ENCODE results near the gene TSEN54. TPM values are rescaled to one million over a fixed set of nuclear protein-coding genes. Genes with fewer than 3 reads are reported as not detected.

The TSEN54 gene
- total RNA-seq, 1 experiment from 2014 or later: 44.5 TPM

- no peak overlapping the region for H3K27ac ChIP-seq (ENCODE audit: insufficient read length, low read depth, low read length)
- no peak overlapping the region for H3K4me3 Mint-ChIP-seq
- no peak overlapping the region for H2BK12ac ChIP-seq (ENCODE audit: insufficient read length, low read depth, low read length)
- no CpG with 5 or more reads among the region's 5 CpGs for WGBS (ENCODE audit: extremely low coverage, insufficient read length, low lambda C conversion rate)
- H4K5ac ChIP-seq (ENCODE audit: insufficient read length, low read depth, low read length): no peak overlapping the region
- no peak for DNase-seq
- no peak overlapping the region for H3K14ac ChIP-seq (ENCODE audit: insufficient read depth, low read length)
- no peak overlapping the region for H2AFZ ChIP-seq (ENCODE audit: low read length)
- H3K23ac ChIP-seq (ENCODE audit: insufficient read length, low read depth, low read length): no peak overlapping the region
- H3K79me2 ChIP-seq (ENCODE audit: insufficient read depth, low read length): no peaks in the 10 kb centered on the region; the same call in 1 of the 2 replicates
- H4K91ac ChIP-seq (ENCODE audit: insufficient read length, low read depth, low read length): no peak overlapping the region
- H3K27me3 Mint-ChIP-seq (ENCODE audit: low read depth): no peaks in the 10 kb centered on the region
- H2AK5ac ChIP-seq (ENCODE audit: insufficient read length, low read length): no peak overlapping the region
- H3K27ac Mint-ChIP-seq: no peak overlapping the region
- no peaks in the 10 kb centered on the region for H3K23me2 ChIP-seq (ENCODE audit: insufficient read length, low read depth, low read length, poor library complexity, severe bottlenecking)
- no peaks in the 10 kb centered on the region for H3K79me1 ChIP-seq (ENCODE audit: insufficient read depth, low read depth, low read length, poor library complexity, severe bottlenecking)
- TF ChIP-seq CTCF (conservative IDR thresholded peaks at IDR 0.05): no peak
- no peaks in the 10 kb centered on the region for H4K20me1 ChIP-seq (ENCODE audit: control insufficient read depth, insufficient read depth, insufficient read length)
- no peaks in the 10 kb centered on the region for H3K9me3 Mint-ChIP-seq
- H4K8ac ChIP-seq (replicated peaks; ENCODE audit: insufficient read length, low read depth, low read length): no peak overlapping the region
- no peak overlapping the region for H2BK15ac ChIP-seq (ENCODE audit: low read depth, low read length)
- peaks cover 1 to 7% of the 10 kb centered on the region in 2 experiments; a peak in 3 of 4 replicates for H3K4me1 Mint-ChIP-seq
- H3K9ac ChIP-seq (ENCODE audit: extremely low read depth, insufficient read length, low read length): no peak overlapping the region
- no peaks in the 10 kb centered on the region for H3K4me1 ChIP-seq (ENCODE audit: insufficient read depth, low read length)
- no peak overlapping the region for H3K4ac ChIP-seq (ENCODE audit: low read depth, low read length)
- no peaks in the 10 kb centered on the region for H3K9me3 ChIP-seq (ENCODE audit: control insufficient read depth, low read depth, low read length)
- peaks cover 4 to 48% (median 35%) of the 10 kb centered on the region in 3 experiments; a peak in 6 of 7 replicates for H3K36me3 Mint-ChIP-seq (ENCODE audit: insufficient read depth in 1 of 3, low read depth in 3 of 3)
- no peak overlapping the region for H2BK5ac ChIP-seq (ENCODE audit: insufficient read length, low read length)
- H3K4me2 ChIP-seq (ENCODE audit: insufficient read depth, insufficient read length, low read length): no peak overlapping the region
- H2BK120ac ChIP-seq (ENCODE audit: low read depth, low read length, poor library complexity, severe bottlenecking): no peak overlapping the region
- H3K18ac ChIP-seq (ENCODE audit: insufficient read length, low read depth, low read length): no peak overlapping the region
- H3K56ac ChIP-seq (ENCODE audit: insufficient read length, low read depth, low read length): no peak overlapping the region
- no peak overlapping the region for H2BK20ac ChIP-seq (ENCODE audit: low read depth, low read length, poor library complexity, severe bottlenecking)
- H3K27me3 ChIP-seq (ENCODE audit: insufficient read depth, low read length): no peaks in the 10 kb centered on the region
- H3T11ph ChIP-seq (ENCODE audit: low read length): no peak overlapping the region
Observed at GRCh38 chr17:75508931-75509361, 7.4 kb upstream of the TSEN54 start.

Measured in H9 (cell line).